IMR-90 (cell line): Measurements from ENCODE around the gene HDAC9. TPM values are rescaled to one million over a fixed set of nuclear protein-coding genes. Genes with fewer than 3 reads are reported as not detected.

Experiments used
- ATAC-seq: fragments of 200-7000 bp; cut with Tn5 transposase; 2 replicates; pipeline ENCODE4 v1.9.1; 2020; ENCODE audit warnings: low read depth, mild to moderate bottlenecking, moderate library complexity
- BruUV-seq: library from RNA; stranded (reverse); fragments of 400-500 nt; replicated peaks from 2 replicates; lab custom pipeline; 2021; lab: Mats Ljungman, UMichigan
- CTCF ChIA-PET: fragments of 300-600 bp; formaldehyde crosslinking; extraction: SDS; loops from one replicate; lab custom pipeline; 2021; ENCODE audit warnings: antibody characterized with exemption; lab: Yijun Ruan, JAX
- POLR2A ChIA-PET: fragments of 300-600 bp; sonication (Branson Sonifier 250); formaldehyde crosslinking; loops from one replicate; lab custom pipeline; 2022; ENCODE audit warnings: antibody characterized with exemption; ENCODE audit not compliant: unreplicated experiment; lab: Charles Lee
- DNase-seq: peaks from one replicate; pipeline ENCODE4 v3.0.0; 2013
- H2AFZ ChIP-seq: replicated peaks from 2 replicates; pipeline ENCODE3; 2013; ENCODE audit warnings: low read length, mild to moderate bottlenecking; ENCODE audit not compliant: poor library complexity
- H2AK5ac ChIP-seq: 2 replicates; pipeline ENCODE4 v1.6.1; 2013; ENCODE audit warnings: low read depth, low read length, inconsistent platforms
- H2AK9ac ChIP-seq: replicated peaks from 2 replicates; pipeline ENCODE3; 2013; ENCODE audit warnings: mild to moderate bottlenecking, low read depth, low read length, moderate library complexity; ENCODE audit not compliant: poor library complexity
- H2BK120ac ChIP-seq: 2 replicates; pipeline ENCODE4 v1.6.1; 2013; ENCODE audit warnings: low read depth, low read length, inconsistent platforms
- H2BK15ac ChIP-seq: 3 replicates; pipeline ENCODE4 v1.6.1; 2013; ENCODE audit warnings: low read depth, low read length, inconsistent platforms
- H2BK20ac ChIP-seq: 2 replicates; pipeline ENCODE4 v1.6.1; 2013; ENCODE audit warnings: low read depth, mild to moderate bottlenecking, inconsistent platforms, low read length, moderate library complexity
- H2BK5ac ChIP-seq: 2 replicates; pipeline ENCODE4 v1.6.1; 2013; ENCODE audit warnings: mild to moderate bottlenecking, low read depth, low read length, inconsistent platforms; ENCODE audit not compliant: poor library complexity, severe bottlenecking
- H3K14ac ChIP-seq: replicated peaks from 2 replicates; pipeline ENCODE4 v1.6.1; 2013; ENCODE audit warnings: low read depth, low read length, inconsistent platforms
- H3K18ac ChIP-seq: 2 replicates; pipeline ENCODE4 v1.6.1; 2013; ENCODE audit warnings: low read depth, low read length, control low read depth
- H3K23ac ChIP-seq: 2 replicates; pipeline ENCODE4 v1.6.1; 2013; ENCODE audit warnings: low read depth, low read length, inconsistent platforms
- H3K27ac ChIP-seq: 2 replicates; pipeline ENCODE4 v1.5.1; 2013; ENCODE audit warnings: mild to moderate bottlenecking, control low read depth, low read length; ENCODE audit not compliant: insufficient read depth
- H3K27me3 ChIP-seq: 2 replicates; pipeline ENCODE4 v1.6.1; 2013; ENCODE audit warnings: low read length; ENCODE audit not compliant: control insufficient read depth, insufficient read depth
- H3K36me3 ChIP-seq: 2 replicates; pipeline ENCODE4 v1.6.1; 2013; ENCODE audit warnings: low read length, mixed read lengths; ENCODE audit not compliant: control insufficient read depth, insufficient read depth
- H3K4ac ChIP-seq: 2 replicates; pipeline ENCODE4 v1.6.1; 2013; ENCODE audit warnings: low read depth, low read length, inconsistent platforms
- H3K4me1 ChIP-seq: 2 replicates; pipeline ENCODE4 v1.6.1; 2013; ENCODE audit warnings: low read length, mixed read lengths; ENCODE audit not compliant: control insufficient read depth, insufficient read depth
- H3K4me2 ChIP-seq: 2 replicates; pipeline ENCODE4 v1.6.1; 2013; ENCODE audit warnings: low read depth, mild to moderate bottlenecking, control low read depth, low read length, moderate library complexity
- H3K4me3 ChIP-seq: 2 replicates; pipeline ENCODE4 v1.5.1; 2013; ENCODE audit warnings: low read depth, mild to moderate bottlenecking, control low read depth, low read length, moderate library complexity; ENCODE audit not compliant: insufficient read depth
- H3K56ac ChIP-seq: 2 replicates; pipeline ENCODE4 v1.6.1; 2013; ENCODE audit warnings: low read length, inconsistent platforms; ENCODE audit not compliant: insufficient read depth; ENCODE audit errors: extremely low read depth
- H3K79me1 ChIP-seq, 2 experiments: 2 replicates each; pipeline ENCODE4 v1.6.1; 2013; ENCODE audit warnings: low read length in 2 of 2, inconsistent platforms in 1 of 2, low read depth in 1 of 2
- H3K9ac ChIP-seq: 2 replicates; pipeline ENCODE4 v1.6.1; 2013; ENCODE audit warnings: low read depth, low read length, control low read depth
- H3K9me1 ChIP-seq: 2 replicates; pipeline ENCODE4 v1.6.1; 2013; ENCODE audit warnings: low read length, inconsistent platforms; ENCODE audit not compliant: insufficient read depth
- H3K9me3 ChIP-seq: 2 replicates; pipeline ENCODE4 v1.6.1; 2013; ENCODE audit warnings: low read length; ENCODE audit not compliant: control insufficient read depth, insufficient read depth
- H4K20me1 ChIP-seq: 2 replicates; pipeline ENCODE4 v1.6.1; 2013; ENCODE audit warnings: low read length, inconsistent platforms; ENCODE audit not compliant: insufficient read depth
- H4K5ac ChIP-seq: 2 replicates; pipeline ENCODE4 v1.6.1; 2013; ENCODE audit warnings: mild to moderate bottlenecking, low read depth, low read length, control low read depth
- H4K8ac ChIP-seq, 2 experiments: 2 replicates each; pipeline ENCODE4 v1.6.1; 2013; ENCODE audit warnings: low read depth in 2 of 2, low read length in 2 of 2, control low read depth in 1 of 2, inconsistent platforms in 1 of 2
- H4K91ac ChIP-seq: 2 replicates; pipeline ENCODE4 v1.6.1; 2013; ENCODE audit warnings: low read depth, low read length, inconsistent platforms; ENCODE audit not compliant: insufficient read depth
- BHLHE40 ChIP-seq: fragments of 150-350 bp; IDR thresholded peaks from 2 replicates; pipeline ENCODE4 v1.6.1; 2016; ENCODE audit warnings: mild to moderate bottlenecking, low read depth, low read length
- CEBPB ChIP-seq: IDR thresholded peaks from 2 replicates; pipeline ENCODE4 v1.6.1; 2012; ENCODE audit warnings: low read depth, low read length, improper control_type of control experiment
- CHD1 ChIP-seq: IDR thresholded peaks from 2 replicates; pipeline ENCODE4 v1.6.1; 2012; ENCODE audit warnings: low read depth, low read length, improper control_type of control experiment
- ELK1 ChIP-seq: fragments of 150-350 bp; IDR thresholded peaks from 2 replicates; pipeline ENCODE4 v1.6.1; 2016; ENCODE audit warnings: low read depth, mild to moderate bottlenecking, low read length, moderate library complexity, borderline replicate concordance
- MAZ ChIP-seq: IDR thresholded peaks from 2 replicates; pipeline ENCODE4 v1.6.1; 2012; ENCODE audit warnings: low read depth, mild to moderate bottlenecking, low read length, improper control_type of control experiment, moderate library complexity, borderline replicate concordance
- MXI1 ChIP-seq: IDR thresholded peaks from 2 replicates; pipeline ENCODE4 v1.6.1; 2012; ENCODE audit warnings: low read depth, mild to moderate bottlenecking, low read length, moderate library complexity, borderline replicate concordance
- POLR2A ChIP-seq: IDR thresholded peaks from 2 replicates; pipeline ENCODE4 v1.6.1; 2012; ENCODE audit warnings: mild to moderate bottlenecking, low read depth, low read length
- RAD21 ChIP-seq: IDR thresholded peaks from 2 replicates; pipeline ENCODE4 v1.6.1; 2012; ENCODE audit warnings: low read length, improper control_type of control experiment
- RCOR1 ChIP-seq: IDR thresholded peaks from 2 replicates; pipeline ENCODE4 v1.6.1; 2012; ENCODE audit warnings: mild to moderate bottlenecking, low read length, improper control_type of control experiment; ENCODE audit not compliant: insufficient replicate concordance
- RFX5 ChIP-seq: IDR thresholded peaks from 2 replicates; pipeline ENCODE4 v1.8.0; 2012; ENCODE audit warnings: low read depth, mild to moderate bottlenecking, low read length, moderate library complexity
- SMC3 ChIP-seq: fragments of 150-350 bp; IDR thresholded peaks from 2 replicates; pipeline ENCODE4 v1.6.1; 2016; ENCODE audit warnings: low read depth, mild to moderate bottlenecking, antibody characterized with exemption, low read length, moderate library complexity
- WGBS, 2 experiments: methylation state at CpG; one replicate each; pipeline versions ENCODE4 v1.1.5 to v1.1.7; 2013; ENCODE audit warnings: missing lambda C conversion rate in 2 of 2; ENCODE audit not compliant: insufficient read length in 1 of 2; ENCODE audit errors: extremely low coverage in 2 of 2; 5-methylcytosine and 5-hydroxymethylcytosine counted together
- dilution Hi-C: fragments of 300-500 bp; cut with HindIII; formaldehyde crosslinking; loops from one replicate; pipeline ENCODE4 v1.14.3; 2018; ENCODE audit warnings: low sequenced_read_pairs; ENCODE audit not compliant: unreplicated experiment
- in situ Hi-C: fragments of 300-500 bp; cut with MboI; formaldehyde crosslinking; loops from 3 replicates; pipeline ENCODE4 v1.14.3; 2019; ENCODE audit warnings: low sequenced_read_pairs, inconsistent platforms, mixed read lengths
- intact Hi-C: fragments of 100-400 bp; cut with micrococcal nuclease; formaldehyde crosslinking; loops from 2 replicates; pipeline ENCODE4 v1.10.0; 2022
- polyA plus RNA-seq, 3 experiments: library from polyadenylated mRNA; depleted of rRNA; stranded (reverse); fragments of >200 nt; gene quantifications; 2 replicates each; pipeline ENCODE4 v1.2.3, GENCODE V29; 2012; ENCODE audit warnings: low replicate concordance in 1 of 3
- total RNA-seq: library from RNA; depleted of rRNA; stranded (reverse); fragments of >200 nt; gene quantifications from 2 replicates; pipeline ENCODE4 v1.2.3, GENCODE V29; 2012
- TF ChIP-seq, protein P1 (sequence below): fragments of 150-350 bp; IDR thresholded peaks from 2 replicates; pipeline ENCODE4 v1.6.1; 2017; ENCODE audit warnings: mild to moderate bottlenecking, antibody characterized with exemption, low read length, low read depth
- TF ChIP-seq, protein P2 (sequence below): conservative IDR thresholded peaks from 2 replicates; pipeline ENCODE4 v1.5.1; 2012; ENCODE audit warnings: mild to moderate bottlenecking, low read depth, low read length, improper control_type of control experiment

Gene HDAC9
- total and polyA plus RNA-seq, 2 of the 4 experiments (the other 2 are of a cell fraction), result 4.3 to 24.7 TPM

DNA sequence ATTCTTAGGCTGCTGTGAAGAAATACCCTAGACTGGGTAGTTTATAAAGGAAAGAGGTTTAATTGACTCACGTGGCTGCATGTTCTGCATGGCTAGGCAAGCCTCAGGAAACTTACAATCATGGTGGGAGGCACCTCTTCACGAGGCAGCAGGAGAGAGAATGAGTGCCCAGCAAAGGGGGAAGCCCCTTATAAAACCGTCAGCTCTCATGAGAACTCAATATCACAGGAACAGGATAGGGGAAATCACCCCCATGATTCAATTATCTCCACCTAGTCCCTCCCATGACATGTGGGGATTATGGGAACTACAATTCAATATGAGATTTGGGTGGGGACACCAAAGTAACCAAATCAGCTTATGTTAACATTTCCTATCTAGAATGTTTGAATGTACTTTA is 362.7 kb downstream of the HDAC9 start:
- TF ChIP-seq, protein P1, sequence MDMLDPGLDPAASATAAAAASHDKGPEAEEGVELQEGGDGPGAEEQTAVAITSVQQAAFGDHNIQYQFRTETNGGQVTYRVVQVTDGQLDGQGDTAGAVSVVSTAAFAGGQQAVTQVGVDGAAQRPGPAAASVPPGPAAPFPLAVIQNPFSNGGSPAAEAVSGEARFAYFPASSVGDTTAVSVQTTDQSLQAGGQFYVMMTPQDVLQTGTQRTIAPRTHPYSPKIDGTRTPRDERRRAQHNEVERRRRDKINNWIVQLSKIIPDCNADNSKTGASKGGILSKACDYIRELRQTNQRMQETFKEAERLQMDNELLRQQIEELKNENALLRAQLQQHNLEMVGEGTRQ, result no peak
- no peak for TF ChIP-seq MXI1
- no peak for TF ChIP-seq ELK1
- no peak for TF ChIP-seq RAD21
- TF ChIP-seq POLR2A, result no peak
- TF ChIP-seq MAZ, result no peak
- TF ChIP-seq CHD1, result no peak
- TF ChIP-seq RCOR1, result no peak
- TF ChIP-seq CEBPB, result no peak
- no peak for TF ChIP-seq SMC3
- no peak for TF ChIP-seq BHLHE40
- TF ChIP-seq RFX5, result no peak
- TF ChIP-seq, protein P2, sequence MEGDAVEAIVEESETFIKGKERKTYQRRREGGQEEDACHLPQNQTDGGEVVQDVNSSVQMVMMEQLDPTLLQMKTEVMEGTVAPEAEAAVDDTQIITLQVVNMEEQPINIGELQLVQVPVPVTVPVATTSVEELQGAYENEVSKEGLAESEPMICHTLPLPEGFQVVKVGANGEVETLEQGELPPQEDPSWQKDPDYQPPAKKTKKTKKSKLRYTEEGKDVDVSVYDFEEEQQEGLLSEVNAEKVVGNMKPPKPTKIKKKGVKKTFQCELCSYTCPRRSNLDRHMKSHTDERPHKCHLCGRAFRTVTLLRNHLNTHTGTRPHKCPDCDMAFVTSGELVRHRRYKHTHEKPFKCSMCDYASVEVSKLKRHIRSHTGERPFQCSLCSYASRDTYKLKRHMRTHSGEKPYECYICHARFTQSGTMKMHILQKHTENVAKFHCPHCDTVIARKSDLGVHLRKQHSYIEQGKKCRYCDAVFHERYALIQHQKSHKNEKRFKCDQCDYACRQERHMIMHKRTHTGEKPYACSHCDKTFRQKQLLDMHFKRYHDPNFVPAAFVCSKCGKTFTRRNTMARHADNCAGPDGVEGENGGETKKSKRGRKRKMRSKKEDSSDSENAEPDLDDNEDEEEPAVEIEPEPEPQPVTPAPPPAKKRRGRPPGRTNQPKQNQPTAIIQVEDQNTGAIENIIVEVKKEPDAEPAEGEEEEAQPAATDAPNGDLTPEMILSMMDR, result no peak
- ChIA-PET CTCF (no interaction called here), POLR2A (no interaction called here)
- no TSS peak for BruUV-seq
- no peaks in the 10 kb centered on the region for H3K36me3 ChIP-seq
- no peak overlapping the region for H4K5ac ChIP-seq
- no peak overlapping the region for H3K9ac ChIP-seq
- DNase-seq (no peak), ATAC-seq (no peak)
- H3K14ac ChIP-seq, result no peak overlapping the region
- H2AFZ ChIP-seq, result no peak overlapping the region
- intact Hi-C loops, result loop anchor here (5.0 kb wide), 1 partner anchor 96 kb away; no protein-coding TSS in a partner anchor
- no peaks in the 10 kb centered on the region for H3K9me1 ChIP-seq
- no peak overlapping the region for H3K4me3 ChIP-seq
- H3K27me3 ChIP-seq, result no peaks in the 10 kb centered on the region
- H2BK120ac ChIP-seq, result no peak overlapping the region
- no peak overlapping the region for H2BK5ac ChIP-seq
- no peak overlapping the region for H2AK9ac ChIP-seq
- no peak overlapping the region for H3K27ac ChIP-seq
- H3K4ac ChIP-seq, result no peak overlapping the region
- H3K9me3 ChIP-seq, result no peaks in the 10 kb centered on the region
- H3K4me2 ChIP-seq, result no peak overlapping the region
- H3K23ac ChIP-seq, result no peak overlapping the region
- 86% methylated on average over 1 of the region's 3 CpGs; no CpG with 5 or more reads in 1 of the 2 experiments for WGBS, 2 experiments
- no peaks in the 10 kb centered on the region for H4K20me1 ChIP-seq
- H2BK15ac ChIP-seq, result no peak overlapping the region
- no peaks in the 10 kb centered on the region; the same call in 1 of the 2 replicates for H3K4me1 ChIP-seq
- H3K56ac ChIP-seq, result no peak overlapping the region
- no peak overlapping the region for H4K91ac ChIP-seq
- H4K8ac ChIP-seq, result no peak overlapping the region
- dilution Hi-C loops, result no loop called here
- no peak overlapping the region for H2BK20ac ChIP-seq
- no peak overlapping the region for H2AK5ac ChIP-seq
- in situ Hi-C loops, result no loop called here
- H3K79me1 ChIP-seq, result no peaks in the 10 kb centered on the region
- H3K18ac ChIP-seq, result no peak overlapping the region
